GM20000 (cell line): ENCODE results near the gene FBP1.

Experiments
- DNase-seq: peaks from one replicate; pipeline ENCODE4 v3.0.0; 2012; ENCODE audit warnings: low spot score
- CTCF ChIP-seq: IDR thresholded peaks from 2 replicates; pipeline ENCODE4 v1.5.1; 2012; ENCODE audit warnings: mild to moderate bottlenecking, control low read depth; ENCODE audit errors: extremely low read depth, missing control alignments

FBP1 gene

GRCh38 chr9:94666364-94667099 lies 27.2 kb upstream of the FBP1 start:
- TF ChIP-seq CTCF, result no peak
- no peak for DNase-seq

DNA sequence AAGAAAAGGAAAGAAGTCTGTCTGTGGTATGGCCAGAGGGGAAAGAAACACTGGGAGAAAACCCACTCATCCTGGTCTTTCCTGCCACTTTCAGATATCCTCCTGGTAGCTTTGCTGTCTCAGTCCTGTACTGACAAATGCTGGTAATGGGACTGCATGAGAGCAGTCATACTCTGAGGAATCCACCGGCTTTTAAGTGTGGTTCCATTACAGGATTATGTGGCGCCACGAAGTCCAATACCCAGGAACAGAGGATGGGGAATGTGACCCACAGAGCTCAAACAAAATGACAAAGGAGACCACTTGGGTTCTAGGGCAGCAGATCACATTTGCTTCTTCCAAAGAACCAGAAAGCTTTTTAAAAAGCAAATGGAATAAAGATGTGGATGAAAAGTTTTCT lies 26.3 kb upstream of the FBP1 start:
- no peak for TF ChIP-seq CTCF
- no peak for DNase-seq

DNA sequence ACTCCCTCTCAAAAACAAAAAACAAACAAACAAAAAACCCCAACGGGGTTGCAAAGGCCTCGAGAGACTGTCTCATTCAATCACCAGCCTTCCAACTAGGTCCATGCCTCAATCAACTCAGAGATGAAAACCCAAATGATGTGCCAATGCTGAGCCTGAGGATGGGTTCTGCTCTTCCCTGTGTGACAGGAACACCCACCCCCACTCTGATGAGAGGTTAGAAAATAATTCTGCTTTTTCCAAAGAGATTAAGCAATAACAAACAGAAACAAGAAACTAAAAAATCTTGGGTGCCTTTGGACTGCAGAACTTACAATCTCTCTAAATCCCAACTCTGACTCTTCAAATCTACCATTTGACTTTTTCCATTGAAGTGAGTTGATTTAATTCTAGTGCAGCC lies 25.5 kb upstream of the FBP1 start:
- DNase-seq, result no peak
- no peak for TF ChIP-seq CTCF

DNA sequence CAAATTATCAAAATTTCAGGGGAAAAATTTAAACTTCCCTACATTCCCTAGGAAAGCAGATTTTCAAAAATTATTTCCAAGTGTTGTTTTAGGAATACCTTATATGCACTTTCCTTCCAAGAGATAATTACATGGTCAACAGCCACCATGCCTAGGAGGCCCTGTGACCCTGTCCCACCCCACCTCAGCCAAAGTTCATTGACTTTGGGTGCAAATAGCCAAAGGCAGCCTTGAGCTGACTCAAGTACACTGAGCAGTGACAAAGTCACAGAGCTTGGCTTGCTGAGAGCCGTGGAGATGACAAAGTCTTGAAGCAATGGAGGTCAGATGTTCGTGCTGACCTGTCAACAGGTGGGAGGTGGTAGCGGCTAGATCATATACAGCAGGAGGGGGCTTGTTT lies 24.3 kb upstream of the FBP1 start:
- DNase-seq, result no peak
- no peak for TF ChIP-seq CTCF

DNA sequence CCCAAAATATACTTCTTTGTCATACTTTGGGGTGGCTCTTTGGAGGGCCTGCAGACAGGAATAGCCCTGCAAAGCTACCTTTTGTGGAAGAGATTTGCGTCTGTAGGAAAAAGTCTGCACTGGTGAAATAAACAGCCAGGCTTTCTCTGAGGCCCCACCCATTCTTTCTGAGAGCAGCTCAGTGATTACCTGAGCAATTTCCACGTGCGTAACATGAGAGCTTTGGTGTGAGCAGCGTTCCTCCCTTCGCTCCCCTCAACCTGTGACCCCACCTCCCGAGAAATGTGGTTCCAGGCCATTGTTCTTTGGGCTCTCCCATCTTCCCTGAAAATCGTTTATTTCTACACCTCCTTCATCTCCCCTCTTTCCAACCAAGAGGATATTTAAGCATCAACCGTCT lies 23.8 kb upstream of the FBP1 start:
- TF ChIP-seq CTCF, result no peak
- DNase-seq, result no peak

- no peak for DNase-seq
- TF ChIP-seq CTCF, result no peak
These were observed 17.9 kb upstream of the FBP1 start for GRCh38 chr9:94657021-94657725.

DNA sequence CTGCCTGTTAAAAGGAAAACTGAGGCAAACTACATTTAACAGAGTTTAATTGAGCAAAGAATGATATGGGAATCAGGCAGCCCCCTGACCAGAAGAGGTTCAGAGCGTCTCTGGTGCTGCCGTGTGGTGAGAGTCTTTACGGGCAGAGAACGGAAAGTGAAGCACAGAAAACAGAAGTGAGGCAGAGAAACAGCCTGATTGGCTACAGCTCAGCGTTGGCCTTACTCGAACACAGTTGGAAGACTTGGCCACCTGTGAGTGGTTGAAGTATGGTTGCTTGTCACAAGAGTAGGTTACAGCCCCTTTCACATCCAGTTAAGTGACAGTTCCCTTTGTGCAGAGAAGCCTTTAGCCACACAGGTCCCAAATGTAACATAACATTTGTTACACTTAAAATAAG lies 16.9 kb upstream of the FBP1 start:
- no peak for TF ChIP-seq CTCF
- peak; percentile 78 for DNase-seq
